ENCODE data around the gene SLC7A4.

Gene SLC7A4

DNA sequence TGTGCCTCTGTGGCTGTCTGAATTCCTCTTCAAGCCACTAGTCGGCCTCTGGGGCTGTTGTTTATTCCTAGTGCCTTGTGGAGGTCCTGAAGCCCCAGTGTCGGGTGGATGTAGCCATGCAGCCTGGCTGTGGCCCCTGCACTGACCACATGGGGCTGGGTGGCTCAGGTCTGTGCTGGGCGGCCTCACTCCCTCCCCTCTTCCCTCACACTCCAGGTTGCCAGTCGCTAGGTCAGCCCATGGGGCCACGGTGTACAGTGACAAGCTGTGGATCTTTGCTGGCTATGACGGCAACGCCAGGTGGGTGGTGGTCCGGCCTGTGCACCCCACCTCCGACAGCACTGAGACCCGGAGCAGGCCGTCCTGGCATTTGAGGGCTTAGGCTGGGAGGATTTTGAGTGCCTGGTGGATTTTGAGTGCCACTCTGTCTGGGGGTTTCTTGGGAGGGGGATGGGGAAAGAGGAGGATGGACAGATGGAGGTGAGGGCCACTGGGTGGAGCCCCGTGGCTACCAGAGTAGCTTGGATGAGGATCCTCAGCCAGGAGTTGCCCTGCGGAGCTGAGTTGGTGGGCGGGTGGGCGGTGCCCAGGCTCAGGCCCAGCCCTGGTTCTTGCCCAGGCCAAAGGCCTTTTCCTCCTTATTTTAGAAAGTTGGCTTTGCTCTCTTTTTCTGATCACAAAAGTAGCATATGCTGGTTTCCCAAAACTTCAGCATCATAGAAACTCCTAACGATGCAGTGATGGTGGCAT, 43.6 kb downstream of the SLC7A4 start:
- no peak for DNase-seq (ENCODE audit: low read depth, low spot score)

DNA sequence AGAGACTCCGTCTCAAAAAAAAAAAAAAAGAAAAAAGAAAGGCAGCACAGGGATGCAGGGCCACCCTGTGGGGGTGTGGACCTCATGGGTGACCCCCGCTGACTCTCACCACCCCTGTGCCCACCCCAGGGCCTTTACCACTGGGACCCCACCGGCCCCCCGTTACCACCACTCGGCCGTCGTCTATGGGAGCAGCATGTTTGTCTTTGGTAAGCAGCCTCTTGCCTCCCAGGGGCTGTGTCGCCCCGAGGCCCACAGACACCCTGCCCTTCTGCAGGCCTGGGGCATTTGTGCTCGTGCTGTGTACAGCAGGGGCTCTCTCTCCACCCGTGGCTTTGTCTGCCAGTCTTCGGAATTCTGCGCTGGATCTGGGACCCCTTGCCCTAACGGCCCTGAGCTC, 45.0 kb downstream of the SLC7A4 start:
- no peak for DNase-seq (ENCODE audit: low read depth, low spot score)

DNA sequence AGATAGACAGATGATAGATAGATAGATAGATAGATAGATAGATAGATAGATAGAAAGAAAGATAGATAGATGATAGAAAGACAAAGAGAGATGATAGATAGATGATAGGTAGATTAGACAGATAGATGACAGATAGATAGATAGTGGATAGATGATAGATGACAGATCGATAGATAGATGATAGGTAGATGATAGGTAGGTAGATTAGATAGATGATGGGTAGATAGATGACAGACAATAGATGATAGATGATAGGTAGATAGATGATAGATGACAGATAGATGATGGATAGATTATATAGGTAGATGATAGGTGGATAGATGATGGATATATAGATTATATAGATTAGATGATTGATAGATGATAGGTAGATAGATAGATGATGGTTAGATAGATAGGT, 46.0 kb downstream of the SLC7A4 start:
- no peak for DNase-seq (ENCODE audit: low read depth, low spot score)

DNA sequence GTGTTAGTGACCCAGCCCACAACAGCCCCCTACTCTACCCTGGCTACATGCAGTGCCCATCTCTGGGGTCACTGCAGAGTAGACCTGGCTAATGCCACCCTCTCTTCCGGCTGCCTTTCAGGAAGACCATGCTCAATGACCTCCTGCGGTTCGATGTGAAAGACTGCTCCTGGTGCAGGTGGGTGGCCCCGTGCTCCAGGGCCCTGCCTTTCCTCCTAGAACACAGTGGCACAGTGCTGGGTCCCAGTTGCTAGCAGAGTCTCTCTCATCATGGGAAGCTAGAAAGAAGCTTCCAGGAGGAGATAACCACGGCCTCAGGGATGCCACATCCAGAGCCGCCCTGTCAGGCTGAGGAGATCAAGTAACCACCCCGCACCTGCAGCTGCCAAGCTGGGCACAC, 46.6 kb downstream of the SLC7A4 start:
- no peak for DNase-seq (ENCODE audit: low read depth, low spot score)

DNA sequence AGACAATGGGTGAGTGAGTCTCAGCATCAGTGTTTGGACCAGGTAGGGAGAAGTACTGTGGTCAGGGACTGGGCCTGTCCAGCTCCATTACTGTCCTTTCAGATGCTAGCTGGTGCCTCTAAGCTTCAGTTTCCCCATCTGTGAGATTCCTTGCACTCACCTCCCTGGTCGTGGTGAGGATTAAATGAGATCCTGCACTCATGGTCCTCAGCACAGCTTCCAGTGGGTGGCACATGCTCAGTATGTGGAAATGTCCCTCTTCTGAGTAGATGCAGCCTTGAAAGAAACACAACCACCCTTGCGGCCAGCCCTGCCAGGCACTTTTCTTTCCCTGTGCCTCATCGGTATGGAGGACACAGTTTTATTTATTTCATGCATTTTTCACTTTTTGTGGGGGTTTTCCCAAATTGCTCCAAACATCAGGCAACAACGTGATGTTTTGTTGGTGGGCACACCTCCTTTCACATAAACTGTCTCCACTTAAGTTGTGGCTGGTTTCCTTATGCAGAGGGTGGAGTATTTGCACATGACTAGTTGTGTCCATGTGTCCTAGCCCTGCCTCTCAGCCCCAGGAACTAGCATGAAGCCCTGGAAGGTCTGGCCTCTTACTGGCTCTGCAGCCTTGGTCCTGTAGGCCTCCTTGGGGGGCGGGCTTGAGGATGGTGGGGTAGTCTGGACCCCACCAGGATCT, 49.1 kb downstream of the SLC7A4 start:
- no peak for DNase-seq (ENCODE audit: low read depth, low spot score)

DNA sequence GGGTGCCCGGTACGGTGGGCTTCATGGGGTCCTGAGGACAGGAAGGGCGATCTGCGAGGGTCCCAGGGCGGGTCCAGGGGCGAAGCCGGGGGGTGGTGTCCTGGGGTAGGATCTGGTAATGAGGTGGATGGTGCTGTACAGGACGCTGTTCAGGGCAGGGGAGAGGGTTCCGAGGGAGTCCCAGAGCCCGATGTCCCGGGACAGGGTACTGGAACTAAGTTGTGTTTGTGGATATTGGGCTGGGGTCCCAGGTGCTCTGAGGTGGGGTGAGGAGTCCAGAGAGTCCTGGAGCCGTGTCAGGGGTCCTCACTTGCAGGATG, 49.8 kb downstream of the SLC7A4 start:
- DNase-seq (ENCODE audit: low read depth, low spot score): no peak

DNA sequence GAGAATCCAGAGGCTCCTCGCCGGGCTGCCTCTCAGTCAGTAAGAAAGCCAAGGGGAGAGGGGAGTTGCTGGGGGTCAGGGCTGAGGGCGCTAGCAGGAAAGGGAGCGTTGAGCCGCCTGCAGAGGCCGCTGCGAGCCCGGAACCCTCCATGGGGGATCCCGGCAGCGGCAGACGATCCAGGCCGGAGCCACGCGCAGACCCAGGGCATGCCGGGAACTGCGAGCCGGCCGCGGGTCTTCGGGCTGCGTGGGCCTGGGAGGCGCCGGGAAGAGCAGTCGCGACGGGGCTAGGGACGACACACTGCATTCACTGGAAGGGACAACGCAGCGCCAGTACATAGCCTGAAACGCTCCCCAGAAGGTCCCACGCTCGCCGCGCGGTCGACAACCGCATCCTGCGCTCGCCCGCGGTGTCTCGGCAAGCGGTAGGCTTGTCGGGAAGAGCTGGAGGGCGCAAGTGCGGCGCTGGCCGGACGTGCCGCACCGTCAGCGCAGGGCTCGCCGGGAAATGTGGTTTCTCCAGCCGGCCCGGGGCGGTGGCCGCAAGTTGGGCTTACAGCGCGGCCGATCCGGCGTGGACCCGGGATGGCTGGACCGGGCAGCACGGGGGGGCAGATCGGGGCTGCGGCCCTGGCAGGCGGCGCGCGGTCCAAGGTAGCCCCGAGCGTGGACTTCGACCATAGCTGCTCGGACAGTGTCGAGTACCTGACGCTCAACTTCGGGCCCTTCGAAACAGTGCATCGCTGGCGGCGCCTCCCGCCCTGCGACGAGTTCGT, 50.4 kb downstream of the SLC7A4 start, which contains the start of gene LZTR1:
TSS of gene LZTR1 (plus strand) at position 511 of the 776 bp plus-strand sequence. CDS start at position 586, 75 bp downstream.
- DNase-seq (ENCODE audit: low read depth, low spot score): peak; percentile 56

DNA sequence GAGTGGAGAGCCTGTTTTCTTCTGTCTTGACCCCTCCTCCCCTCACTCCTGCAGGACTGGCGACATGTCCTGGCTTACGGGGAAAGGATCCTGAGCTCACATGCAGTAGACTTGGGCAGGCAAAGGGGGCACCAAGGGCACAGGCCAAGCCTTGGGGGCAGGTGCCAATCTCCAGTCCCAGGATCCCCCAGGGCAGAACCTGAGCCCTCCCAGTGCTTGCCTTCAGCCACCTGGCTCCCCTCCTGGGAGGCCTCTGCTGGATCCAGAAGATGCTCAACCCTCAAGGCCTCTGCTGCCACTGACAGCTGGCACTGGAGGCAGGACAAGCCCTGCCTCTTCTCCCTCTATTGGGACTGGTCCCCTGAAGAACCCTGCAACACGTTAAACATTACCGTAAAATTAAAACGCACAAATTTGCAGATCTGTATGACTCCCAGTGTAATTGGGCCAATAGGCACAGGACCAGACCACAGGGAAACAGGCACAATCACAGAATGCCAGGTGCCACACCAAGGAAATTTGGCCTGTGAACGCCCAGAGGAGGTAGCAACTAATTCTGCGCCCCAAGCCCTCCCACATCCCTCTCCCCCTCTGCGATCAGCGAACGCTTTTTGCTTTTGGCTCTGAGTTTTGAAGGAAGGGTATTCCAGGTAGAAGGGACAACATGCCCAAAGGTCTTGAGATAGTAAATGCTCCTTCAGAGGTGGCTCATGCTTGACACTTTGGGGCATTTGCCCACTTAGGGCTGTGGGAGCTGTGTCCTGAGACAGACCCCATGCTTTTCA, 51.2 kb downstream of the SLC7A4 start:
- DNase-seq (ENCODE audit: low read depth, low spot score): no peak

DNA sequence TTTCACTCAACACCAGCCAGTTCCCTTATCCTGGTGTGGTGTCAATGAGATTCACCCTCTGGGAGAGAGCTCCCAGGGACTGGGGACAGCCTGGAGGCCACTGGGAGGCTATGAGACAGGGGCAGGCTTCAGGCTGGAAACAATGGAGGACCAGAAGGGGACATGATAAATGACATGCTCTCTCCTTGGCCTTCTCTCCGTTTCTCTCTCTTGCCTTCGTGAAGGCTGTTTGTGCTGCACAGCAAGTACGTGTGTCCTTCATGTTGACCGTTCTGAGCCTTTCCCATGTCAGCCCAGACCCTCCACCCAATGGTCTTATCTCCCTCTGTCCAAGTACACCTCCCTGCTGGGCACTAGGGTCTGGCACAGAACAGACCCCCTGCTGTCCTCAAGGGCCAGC, 51.8 kb downstream of the SLC7A4 start:
- no peak for DNase-seq (ENCODE audit: low read depth, low spot score)

DNA sequence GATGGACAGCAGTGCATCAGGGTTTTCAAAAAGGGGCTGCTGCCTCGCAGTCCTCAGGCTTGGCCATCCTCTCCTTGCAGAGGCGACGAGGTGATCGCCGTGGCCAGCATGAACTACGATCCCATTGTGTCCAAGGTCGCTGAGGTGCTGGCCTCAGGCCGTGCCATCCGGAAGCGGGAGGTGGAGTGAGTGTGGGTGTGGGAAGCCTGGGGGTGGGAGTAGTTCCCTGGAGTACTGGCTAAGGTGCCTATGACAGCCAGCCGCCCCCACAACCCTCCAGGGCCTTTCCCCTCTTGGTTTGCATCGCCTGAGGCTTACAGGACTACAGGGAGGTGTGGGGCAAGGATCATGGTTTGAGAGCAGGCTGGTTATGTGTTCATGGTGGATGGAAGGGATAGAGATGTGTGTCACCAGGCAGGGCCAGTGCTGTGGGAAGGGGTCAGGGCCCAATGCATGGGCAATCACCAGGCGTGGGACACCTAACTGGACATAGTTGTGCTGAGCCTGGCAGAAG, 52.4 kb downstream of the SLC7A4 start:
- DNase-seq (ENCODE audit: low read depth, low spot score): no peak

DNA sequence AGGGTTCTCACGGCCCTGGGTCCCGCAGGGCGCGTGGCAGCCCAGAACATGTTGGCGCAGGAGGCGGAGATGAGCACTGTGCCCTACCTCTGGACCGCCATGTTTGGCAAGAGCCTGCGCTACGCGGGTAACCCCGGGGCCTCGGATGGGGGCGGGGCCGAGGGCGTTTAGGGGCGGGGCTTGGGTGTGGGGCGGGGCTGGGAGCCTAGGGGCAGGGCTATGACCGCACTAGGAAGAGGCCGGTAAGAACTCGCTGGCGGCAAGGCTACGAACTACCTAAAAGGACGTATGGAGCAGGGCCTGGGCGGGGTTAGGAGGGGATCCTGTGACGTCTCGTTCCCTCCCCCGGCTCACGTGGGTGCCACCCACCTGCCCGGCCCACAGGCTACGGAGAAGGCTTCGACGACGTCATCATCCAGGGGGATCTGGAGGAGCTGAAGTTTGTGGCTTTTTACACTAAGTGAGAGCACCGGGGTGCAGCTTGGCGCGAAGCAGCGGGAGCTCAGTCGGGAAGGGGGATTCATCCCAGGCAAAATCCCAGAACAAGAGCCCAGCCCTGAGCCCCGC, 53.0 kb downstream of the SLC7A4 start:
- DNase-seq (ENCODE audit: low read depth, low spot score): no peak

Measured in activated CD4-positive, CD25-positive, alpha-beta regulatory T cell treated with anti-CD3 and anti-CD28 coated beads, Interleukin-2, amount 50 U/mL, for 16 hours (primary cell).